ENCODE results near the gene CEP170B.
"Not testable (repeated sequence)": the region's sequence is repeated elsewhere in the genome, so short reads cannot be mapped to it uniquely, and the experiment has no call there.

The CEP170B gene

GRCh38 chr14:104827177-104828055 is 37.7 kb upstream of the CEP170B start:
- peak; percentile 44 for TF ChIP-seq CTCF (IDR thresholded peaks at IDR 0.05; ENCODE audit: borderline replicate concordance, insufficient read depth, low read depth, low read length)

GRCh38 chr14:104830781-104831180 is 34.3 kb upstream of the CEP170B start:
- no peak for TF ChIP-seq CTCF (IDR thresholded peaks at IDR 0.05; ENCODE audit: borderline replicate concordance, insufficient read depth, low read depth, low read length)

More at GRCh38 chr14:104827177-104828055, 37.7 kb upstream of the CEP170B start:
- H3K4me3 ChIP-seq (ENCODE audit: low read depth, low read length): no peak overlapping the region

GRCh38 chr14:104836171-104836935 is 28.7 kb upstream of the CEP170B start:
- not testable (repeated sequence) for H3K4me3 ChIP-seq (ENCODE audit: low read depth, low read length)

More at GRCh38 chr14:104830781-104831180, 34.3 kb upstream of the CEP170B start:
- no peak overlapping the region for H3K4me3 ChIP-seq (ENCODE audit: low read depth, low read length)

- no peak for TF ChIP-seq CTCF (IDR thresholded peaks at IDR 0.05; ENCODE audit: borderline replicate concordance, insufficient read depth, low read depth, low read length)
- no peak overlapping the region for H3K4me3 ChIP-seq (ENCODE audit: low read depth, low read length)
Measured at GRCh38 chr14:104841730-104842129, 23.3 kb upstream of the CEP170B start.

- no peak overlapping the region for H3K4me3 ChIP-seq (ENCODE audit: low read depth, low read length)
- TF ChIP-seq CTCF (IDR thresholded peaks at IDR 0.05; ENCODE audit: borderline replicate concordance, insufficient read depth, low read depth, low read length): no peak
Measured at GRCh38 chr14:104843006-104843405, 22.1 kb upstream of the CEP170B start.

- H3K4me3 ChIP-seq (ENCODE audit: low read depth, low read length): no peak overlapping the region
- no peak for TF ChIP-seq CTCF (IDR thresholded peaks at IDR 0.05; ENCODE audit: borderline replicate concordance, insufficient read depth, low read depth, low read length)
Measured at GRCh38 chr14:104843442-104844305, 21.4 kb upstream of the CEP170B start.
